Smooth muscle cell (in vitro differentiated cells): ENCODE measurements around the gene NDOR1. TPM values are rescaled to one million over a fixed set of nuclear protein-coding genes. Genes with fewer than 3 reads are reported as not detected.
A peak's percentile ranks its signal among the peaks of the same experiment; 100 is the strongest.
"Not testable (repeated sequence)": the region's sequence is repeated elsewhere in the genome, so short reads cannot be mapped to it uniquely, and the experiment has no call there.

Experiments
- DNase-seq: peaks from one replicate; lab custom pipeline; 2025; ENCODE audit not compliant: unreplicated experiment; lab: John Stamatoyannopoulos, UW
- H2AFZ ChIP-seq: fragments of 200-600 bp; sonication (generic); 2 replicates; pipeline ENCODE4 v1.6.0; 2016; ENCODE audit warnings: antibody characterized with exemption, low read depth, mild to moderate bottlenecking
- H3F3A ChIP-seq: fragments of 200-600 bp; sonication (generic); 2 replicates; pipeline ENCODE4 v1.6.0; 2017; ENCODE audit warnings: antibody characterized with exemption, low read depth
- H3K27ac ChIP-seq: fragments of 200-600 bp; sonication (generic); 2 replicates; pipeline ENCODE4 v1.5.1; 2016; ENCODE audit warnings: low read depth, mild to moderate bottlenecking
- H3K27me3 ChIP-seq: fragments of 200-600 bp; sonication (generic); 2 replicates; pipeline ENCODE4 v1.6.1; 2016; ENCODE audit warnings: low read depth, mild to moderate bottlenecking
- H3K36me3 ChIP-seq: fragments of 200-600 bp; sonication (generic); 2 replicates; pipeline ENCODE4 v1.5.1; 2016; ENCODE audit warnings: low read depth
- H3K4me1 ChIP-seq: fragments of 200-600 bp; sonication (generic); 2 replicates; pipeline ENCODE4 v1.5.1; 2016; ENCODE audit warnings: low read depth
- H3K4me2 ChIP-seq: fragments of 200-600 bp; sonication (generic); 2 replicates; pipeline ENCODE4 v1.6.0; 2016; ENCODE audit warnings: mild to moderate bottlenecking
- H3K4me3 ChIP-seq: fragments of 200-600 bp; sonication (generic); 2 replicates; pipeline ENCODE4 v1.5.1; 2016; ENCODE audit warnings: mild to moderate bottlenecking
- H3K79me2 ChIP-seq: fragments of 200-600 bp; sonication (generic); 2 replicates; pipeline ENCODE4 v1.6.0; 2016; ENCODE audit warnings: low read depth, mild to moderate bottlenecking
- H3K9ac ChIP-seq: fragments of 200-600 bp; sonication (generic); 2 replicates; pipeline ENCODE4 v1.6.0; 2016; ENCODE audit warnings: low read depth
- H3K9me3 ChIP-seq: fragments of 200-600 bp; sonication (generic); replicated peaks from 2 replicates; pipeline ENCODE4 v1.5.1; 2016; ENCODE audit warnings: low read depth
- H4K20me1 ChIP-seq: fragments of 200-600 bp; sonication (generic); 2 replicates; pipeline ENCODE4 v1.6.0; 2016; ENCODE audit warnings: low read depth
- CTCF ChIP-seq: fragments of 200-600 bp; sonication (generic); IDR thresholded peaks from 2 replicates; pipeline ENCODE4 v1.5.1; 2017; ENCODE audit warnings: borderline replicate concordance, mild to moderate bottlenecking, antibody characterized with exemption; ENCODE audit not compliant: insufficient read depth, poor library complexity, severe bottlenecking
- WGBS: methylation state at CpG from one replicate; pipeline ENCODE4 v1.1.7; 2016; ENCODE audit warnings: low lambda C conversion rate; 5-methylcytosine and 5-hydroxymethylcytosine counted together
- polyA plus RNA-seq: library from polyadenylated mRNA; unstranded; fragments of >200 nt; fragmentation: Nextera tagmentation; extraction: Ambion mirVana; gene quantifications from 2 replicates; pipeline ENCODE4 v1.2.1, GENCODE V29; 2016
- total RNA-seq: library from RNA; depleted of rRNA; stranded (reverse); fragments of >200 nt; gene quantifications from 2 replicates; pipeline ENCODE4 v1.2.3, GENCODE V29; 2014

The NDOR1 gene
- total and polyA plus RNA-seq, 2 experiments from 2014 or later, result 6.5 to 7.7 TPM

- no peaks in the 10 kb centered on the region for H3K9me3 ChIP-seq
Measured at GRCh38 chr9:137240841-137241489, 35.5 kb downstream of the NDOR1 start, which contains the start of gene TUBB4B. Gene TUBB4B (plus strand): TSS chr9:137241287. CDS start chr9:137241361, 74 bp downstream.

GRCh38 chr9:137241490-137242268 lies 36.2 kb downstream of the NDOR1 start:
- no peak for DNase-seq

More at GRCh38 chr9:137240841-137241489, 35.5 kb downstream of the NDOR1 start, which contains the start of gene TUBB4B:
- Histone ChIP-seq H3K27ac (peak within 1 kb of the TSS; percentile 93), H2AFZ (peak within 1 kb of the TSS; percentile 86), H3K79me2 (peaks cover 38% of the 10 kb centered on the region), H3K4me2 (peak within 1 kb of the TSS; percentile 100), H3K4me1 (peaks cover 13% of the 10 kb centered on the region), H3F3A (peaks cover 25% of the 10 kb centered on the region), H3K4me3 (peak within 1 kb of the TSS; percentile 93), H3K36me3 (no peaks in the 10 kb centered on the region), H4K20me1 (peaks cover 42% of the 10 kb centered on the region), H3K27me3 (no peaks in the 10 kb centered on the region), H3K9ac (peak within 1 kb of the TSS; percentile 90)
- no peak for TF ChIP-seq CTCF
- 1% methylated on average over 63 of the region's 67 CpGs for WGBS
- DNase-seq, result peak; percentile 100

DNA sequence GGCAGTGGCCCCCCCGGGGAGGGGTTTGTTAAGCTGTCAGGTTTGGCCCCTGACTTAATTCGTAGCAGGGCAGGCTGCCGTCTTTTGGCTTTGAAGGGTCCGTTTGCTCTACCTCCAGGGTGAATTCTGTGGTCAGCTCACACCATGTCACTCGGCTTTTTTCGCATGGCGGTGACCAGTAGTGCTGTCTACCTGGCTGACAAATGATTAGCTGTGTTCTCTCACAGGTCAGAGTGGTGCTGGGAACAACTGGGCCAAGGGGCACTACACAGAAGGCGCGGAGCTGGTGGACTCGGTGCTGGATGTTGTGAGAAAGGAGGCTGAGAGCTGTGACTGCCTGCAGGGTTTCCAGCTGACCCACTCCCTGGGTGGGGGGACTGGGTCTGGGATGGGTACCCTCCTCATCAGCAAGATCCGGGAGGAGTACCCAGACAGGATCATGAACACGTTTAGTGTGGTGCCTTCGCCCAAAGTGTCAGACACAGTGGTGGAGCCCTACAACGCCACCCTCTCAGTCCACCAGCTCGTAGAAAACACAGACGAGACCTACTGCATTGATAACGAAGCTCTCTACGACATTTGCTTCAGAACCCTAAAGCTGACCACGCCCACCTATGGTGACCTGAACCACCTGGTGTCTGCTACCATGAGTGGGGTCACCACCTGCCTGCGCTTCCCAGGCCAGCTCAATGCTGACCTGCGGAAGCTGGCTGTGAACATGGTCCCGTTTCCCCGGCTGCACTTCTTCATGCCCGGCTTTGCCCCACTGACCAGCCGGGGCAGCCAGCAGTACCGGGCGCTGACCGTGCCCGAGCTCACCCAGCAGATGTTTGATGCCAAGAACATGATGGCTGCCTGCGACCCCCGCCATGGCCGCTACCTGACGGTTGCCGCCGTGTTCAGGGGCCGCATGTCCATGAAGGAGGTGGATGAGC lies 37.0 kb downstream of the NDOR1 start:
- peaks cover 32% of the 10 kb centered on the region for H4K20me1 ChIP-seq
- no peak overlapping the region for H2AFZ ChIP-seq
- DNase-seq, result no peak
- peak overlapping the region; percentile 100 for H3K4me2 ChIP-seq
- no peaks in the 10 kb centered on the region for H3K27me3 ChIP-seq
- no peak for TF ChIP-seq CTCF
- H3K4me1 ChIP-seq, result peaks cover 5% of the 10 kb centered on the region
- H3K4me3 ChIP-seq, result peak overlapping the region; percentile 93
- peaks cover 38% of the 10 kb centered on the region for H3K79me2 ChIP-seq
- peak overlapping the region; percentile 86 for H3K27ac ChIP-seq
- H3F3A ChIP-seq, result peaks cover 25% of the 10 kb centered on the region
- no peaks in the 10 kb centered on the region for H3K36me3 ChIP-seq
- no peaks in the 10 kb centered on the region for H3K9me3 ChIP-seq
- WGBS, result 80% methylated on average over 36 of the region's 36 CpGs
- peak overlapping the region; percentile 90 for H3K9ac ChIP-seq

More at GRCh38 chr9:137241490-137242268, 36.2 kb downstream of the NDOR1 start:
- peak overlapping the region; percentile 86 for H3K27ac ChIP-seq
- H3K4me3 ChIP-seq, result peak overlapping the region; percentile 93
- no peaks in the 10 kb centered on the region for H3K9me3 ChIP-seq
- H4K20me1 ChIP-seq, result peaks cover 38% of the 10 kb centered on the region
- H3K4me2 ChIP-seq, result peak overlapping the region; percentile 100
- peaks cover 7% of the 10 kb centered on the region for H3K4me1 ChIP-seq
- H2AFZ ChIP-seq, result no peak overlapping the region
- peaks cover 25% of the 10 kb centered on the region for H3F3A ChIP-seq
- H3K36me3 ChIP-seq, result no peaks in the 10 kb centered on the region
- peaks cover 38% of the 10 kb centered on the region for H3K79me2 ChIP-seq
- peak overlapping the region; percentile 90 for H3K9ac ChIP-seq
- no peak for TF ChIP-seq CTCF
- 7% methylated on average over 29 of the region's 83 CpGs for WGBS
- H3K27me3 ChIP-seq, result no peaks in the 10 kb centered on the region

DNA sequence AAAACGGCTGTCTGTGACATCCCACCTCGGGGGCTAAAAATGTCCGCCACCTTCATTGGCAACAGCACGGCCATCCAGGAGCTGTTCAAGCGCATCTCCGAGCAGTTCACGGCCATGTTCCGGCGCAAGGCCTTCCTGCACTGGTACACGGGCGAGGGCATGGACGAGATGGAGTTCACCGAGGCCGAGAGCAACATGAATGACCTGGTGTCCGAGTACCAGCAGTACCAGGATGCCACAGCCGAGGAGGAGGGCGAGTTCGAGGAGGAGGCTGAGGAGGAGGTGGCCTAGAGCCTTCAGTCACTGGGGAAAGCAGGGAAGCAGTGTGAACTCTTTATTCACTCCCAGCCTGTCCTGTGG lies 37.7 kb downstream of the NDOR1 start:
- not testable (repeated sequence) for H3K4me3 ChIP-seq
- 94% methylated on average over 18 of the region's 18 CpGs for WGBS

More for the DNA sequence above, 37.7 kb downstream of the NDOR1 start:
- not testable (repeated sequence) for H3K27me3 ChIP-seq, H3K36me3 ChIP-seq, H3K4me1 ChIP-seq, DNase-seq, H3K9ac ChIP-seq, H3K9me3 ChIP-seq, H2AFZ ChIP-seq, H3K27ac ChIP-seq
- peak overlapping the region; percentile 100 for H3K4me2 ChIP-seq
- peaks cover 38% of the 10 kb centered on the region for H3K79me2 ChIP-seq
- peaks cover 25% of the 10 kb centered on the region for H3F3A ChIP-seq
- peaks cover 28% of the 10 kb centered on the region for H4K20me1 ChIP-seq
